Activated CD4-positive, alpha-beta T cell treated with anti-CD3 and anti-CD28 coated beads, Interleukin-2, Interleukin-4, amounts not matched to agents 100 ng/mL and 50 ng/mL, durations not matched to agents 16 hours and 8 hours (primary cell): Measurements from ENCODE around the gene AK6.
"Not testable (repeated sequence)": the region's sequence is repeated elsewhere in the genome, so short reads cannot be mapped to it uniquely, and the experiment has no call there.

Experiments used
- DNase-seq: peaks from one replicate; pipeline ENCODE4 v3.0.0-alpha.2; 2020; ENCODE audit warnings: low spot score

Gene AK6

GRCh38 chr5:69369340-69370121 is at the start of gene AK6, which contains the start of the genes RAD17 and TAF9:
AK6 (minus strand) TSS chr5:69369520; CDS start chr5:69369490, 30 bp downstream.
RAD17 (plus strand) TSS chr5:69369818; CDS start chr5:69372209, 2,391 bp downstream.
TAF9 (minus strand) TSS chr5:69369520; CDS start chr5:69365737, 3,783 bp downstream.
- peak; percentile 93 for DNase-seq

DNA sequence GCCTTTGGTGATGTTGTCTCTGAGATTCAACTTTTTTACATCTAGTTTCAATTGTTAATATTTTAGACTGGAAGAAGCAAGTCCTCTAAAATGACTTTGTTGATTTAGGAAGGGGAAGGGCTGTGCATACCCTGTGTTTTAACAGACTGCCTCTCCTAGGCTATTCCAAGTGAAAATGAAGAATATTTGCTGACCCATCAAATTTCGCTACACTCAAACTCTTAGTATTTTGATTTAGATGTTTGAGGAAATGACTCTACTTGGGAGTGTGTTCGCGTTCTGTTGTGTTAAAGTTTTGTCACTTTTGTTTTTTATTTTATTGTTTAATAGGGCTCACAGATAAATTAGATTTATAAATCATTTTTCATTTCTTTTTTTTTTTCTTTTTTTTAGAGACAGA is 49.2 kb upstream of the AK6 start:
- no peak for DNase-seq

DNA sequence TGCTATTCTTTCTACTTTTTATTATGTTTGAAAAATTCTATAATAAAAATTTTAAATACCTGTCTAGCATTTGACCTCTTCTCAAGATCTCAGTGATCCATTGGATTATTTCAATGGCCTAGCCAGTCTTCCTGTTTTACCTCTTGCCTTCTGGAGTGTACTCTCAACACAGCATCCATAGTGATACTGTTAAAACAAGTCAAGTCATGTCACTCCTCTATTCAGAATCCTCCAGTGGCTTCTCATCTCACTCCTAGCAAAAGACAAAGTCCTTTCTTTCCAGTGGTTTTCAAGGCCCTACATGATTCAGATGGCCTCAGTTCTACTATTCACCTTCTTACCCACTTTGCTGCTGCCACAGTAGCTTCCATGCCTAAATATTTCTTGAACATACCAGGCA is 47.4 kb upstream of the AK6 start:
- DNase-seq, result no peak

DNA sequence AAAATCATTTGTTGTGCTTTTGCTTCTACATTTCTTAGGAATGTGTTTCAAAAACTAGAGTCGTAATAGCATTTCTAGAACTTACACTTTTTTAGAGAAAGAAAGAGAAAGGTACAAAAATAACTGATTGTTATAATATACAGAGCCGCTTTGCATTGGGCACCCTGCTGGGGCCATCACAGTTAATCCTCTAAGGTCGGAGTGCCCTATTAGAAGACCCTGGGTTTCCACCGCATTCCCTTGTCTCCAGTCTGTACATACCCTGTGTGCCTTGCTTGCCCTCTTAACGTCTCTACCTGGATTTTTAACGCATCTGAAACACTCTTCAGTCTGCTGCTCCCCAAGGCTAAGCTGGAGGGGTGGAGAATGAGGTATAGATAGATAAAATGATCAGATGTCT is 46.9 kb upstream of the AK6 start:
- no peak for DNase-seq

DNA sequence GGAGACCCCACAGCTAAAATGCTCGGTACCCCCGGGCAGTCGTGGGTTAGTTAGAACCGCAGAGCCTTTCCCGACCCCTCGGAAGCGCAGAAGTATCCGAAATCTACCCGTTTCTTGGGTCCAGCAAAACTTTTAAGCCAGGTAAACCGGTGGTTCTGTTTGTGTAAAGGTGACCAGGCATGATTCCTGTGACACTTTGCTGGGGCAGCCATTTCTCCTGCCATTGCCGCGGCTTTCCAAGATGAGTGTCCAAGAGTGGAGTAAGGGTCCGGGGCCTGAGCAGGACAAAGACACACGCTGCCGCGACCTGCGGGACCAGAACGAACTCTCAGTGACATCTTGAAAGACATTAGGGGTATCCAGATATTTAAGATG is 46.3 kb upstream of the AK6 start:
- no peak for DNase-seq

DNA sequence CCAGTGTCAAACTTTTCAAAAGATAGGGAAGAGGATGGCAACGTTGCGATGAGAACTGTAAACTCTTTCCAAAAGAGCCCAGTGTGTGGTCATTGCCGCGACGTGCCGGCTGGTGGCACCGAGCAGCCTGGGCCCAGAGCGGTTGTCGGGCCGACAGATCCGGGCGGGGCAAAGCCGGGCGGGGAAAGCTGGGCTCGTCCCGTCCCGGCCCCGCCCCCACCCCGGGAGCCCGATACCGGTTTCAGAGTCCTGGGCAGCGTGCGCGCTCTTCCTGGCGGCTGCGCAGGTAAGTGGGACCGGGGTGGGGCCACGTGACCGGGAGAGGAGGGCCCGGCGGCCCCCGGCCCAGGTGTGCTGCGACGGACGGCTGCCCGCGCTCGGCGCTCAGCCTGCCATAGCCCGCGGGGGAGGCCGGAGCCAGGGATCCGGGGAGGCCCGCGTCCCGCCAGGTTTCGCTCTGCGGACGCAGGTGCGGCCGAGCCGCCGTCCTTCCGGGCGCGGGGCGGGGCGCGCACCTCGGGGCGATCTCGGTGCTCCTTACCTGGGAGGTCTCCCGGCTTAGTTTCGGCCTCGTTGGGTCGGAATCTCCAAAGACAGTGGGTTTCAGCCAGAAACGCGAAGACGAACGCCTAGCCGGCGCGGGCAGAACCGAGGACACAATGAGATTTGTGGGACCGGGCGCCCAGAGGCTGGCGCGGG is 45.7 kb upstream of the AK6 start, which contains the start of gene MARVELD2:
MARVELD2 (plus strand) TSS at position 232 of the 699 bp plus-strand sequence. CDS start 4,270 bp downstream, outside the sequence.
- DNase-seq, result peak; percentile 21

- no peak for DNase-seq
Measured at GRCh38 chr5:69404659-69405330, 35.5 kb upstream of the AK6 start.

GRCh38 chr5:69378376-69378775 is 9.1 kb upstream of the AK6 start:
- no peak for DNase-seq

GRCh38 chr5:69374911-69375446 is 5.7 kb upstream of the AK6 start:
- no peak for DNase-seq

DNA sequence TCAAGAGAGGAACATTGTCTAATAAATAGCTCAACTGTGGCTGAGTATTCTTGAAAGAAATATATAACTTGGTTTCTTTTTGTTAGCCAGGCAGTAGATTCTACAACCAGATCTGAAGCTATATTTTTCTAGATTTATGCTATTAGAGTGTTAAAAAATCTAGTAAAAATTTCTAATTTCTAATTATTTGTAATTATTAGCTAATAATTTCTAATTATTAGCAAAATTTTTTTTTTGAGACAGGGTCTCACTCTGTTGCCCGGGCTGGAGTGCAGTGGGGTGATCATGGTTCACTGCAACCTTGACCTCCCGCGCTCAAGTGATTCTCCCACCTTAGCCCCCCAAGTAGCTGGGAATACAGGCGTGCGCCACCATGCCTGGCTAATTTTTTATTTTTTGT is 3.1 kb upstream of the AK6 start:
- DNase-seq, result no peak

GRCh38 chr5:69370335-69370734 is 1.0 kb upstream of the AK6 start:
- DNase-seq, result not testable (repeated sequence)

GRCh38 chr5:69368458-69369339 is 621 bp downstream of the AK6 start:
- DNase-seq, result peak; percentile 15

- DNase-seq, result no peak
Measured at GRCh38 chr5:69367697-69368279, 1.5 kb downstream of the AK6 start.

DNA sequence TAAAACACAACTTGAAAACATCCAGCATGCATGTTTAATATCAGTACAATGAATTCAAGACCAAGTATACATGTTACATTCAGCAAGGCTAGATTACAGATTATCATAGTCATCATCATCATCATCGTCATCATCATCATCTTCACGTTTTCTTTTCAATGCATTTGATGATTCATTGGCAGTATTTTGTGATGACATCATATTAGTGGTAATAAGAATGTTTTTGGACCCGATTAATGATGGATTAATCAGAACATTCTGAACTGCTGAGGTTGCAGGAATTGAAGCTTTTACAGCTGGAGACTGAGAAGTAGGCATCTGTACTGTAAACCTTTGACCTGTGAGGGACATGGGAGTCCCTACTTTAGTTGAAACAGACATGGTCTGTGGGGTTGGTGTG is 4.5 kb downstream of the AK6 start:
- DNase-seq, result no peak

DNA sequence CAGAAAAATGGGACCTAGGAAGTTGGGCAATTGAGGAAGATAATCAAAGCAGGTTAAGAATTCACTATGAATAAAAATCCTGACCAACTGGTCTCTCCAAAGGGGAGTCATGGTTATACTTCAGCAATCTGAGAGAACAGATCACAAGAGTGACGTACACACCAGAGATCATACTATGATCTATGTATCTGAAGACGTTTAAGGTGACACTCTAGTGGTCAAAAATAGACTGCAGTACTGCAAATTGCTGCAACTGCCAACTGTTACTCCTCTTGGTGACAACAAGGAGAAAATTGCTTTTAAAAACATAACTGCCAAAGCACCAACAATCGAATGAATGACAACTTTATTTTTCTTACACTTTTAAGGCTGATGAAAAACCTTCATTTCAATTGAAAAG is 4.9 kb downstream of the AK6 start:
- peak; percentile 10 for DNase-seq

GRCh38 chr5:69360442-69360841 is 8.9 kb downstream of the AK6 start:
- DNase-seq, result no peak

- no peak for DNase-seq
Measured at GRCh38 chr5:69359699-69360098, 9.6 kb downstream of the AK6 start.

DNA sequence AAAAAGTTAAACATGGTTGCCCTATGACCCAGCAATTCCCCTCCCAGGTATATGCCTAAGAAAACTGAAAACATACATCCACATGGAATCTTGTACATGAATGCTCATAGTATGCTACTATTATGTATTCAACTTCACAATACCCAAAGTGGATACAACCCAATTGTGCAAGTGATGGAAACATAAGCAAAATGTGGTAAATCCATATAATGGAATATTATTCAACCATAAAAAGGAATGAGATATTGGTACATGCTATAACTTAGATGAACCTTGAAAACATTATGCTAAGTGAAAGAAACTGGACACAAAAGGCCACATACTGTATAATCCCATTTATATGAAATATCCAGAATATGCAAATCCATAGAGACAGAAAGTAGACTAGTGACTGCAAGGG is 18.7 kb downstream of the AK6 start:
- DNase-seq, result no peak

- DNase-seq, result no peak
Measured at GRCh38 chr5:69343083-69343482, 26.2 kb downstream of the AK6 start.

- DNase-seq, result no peak
Measured at GRCh38 chr5:69341520-69342161, 27.7 kb downstream of the AK6 start.
